ENCODE data around the gene ZNF428.

DNA sequence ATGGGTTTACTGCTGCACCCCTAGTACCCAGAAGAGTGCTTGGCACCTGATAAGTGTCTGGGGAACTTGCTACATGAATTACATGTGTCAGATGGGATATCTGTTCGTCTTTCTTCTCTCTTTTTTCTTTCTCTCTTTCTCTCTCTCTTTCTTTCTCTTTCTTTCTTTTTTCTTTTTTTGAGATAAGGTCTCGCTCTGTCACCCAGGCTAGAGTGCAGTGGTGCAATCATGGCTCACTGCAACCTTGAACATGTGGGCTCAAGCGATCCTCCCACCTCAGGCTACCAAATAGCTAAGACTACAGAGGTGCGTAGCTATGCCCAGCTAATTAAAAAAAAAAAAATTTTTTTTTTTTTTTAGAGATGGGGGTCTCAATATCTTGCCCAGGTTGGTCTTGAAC lies 14.1 kb upstream of the ZNF428 start:
- TF ChIP-seq POLR2A (IDR thresholded peaks at IDR 0.05; ENCODE audit: low read depth, low read length) = no peak
- TF ChIP-seq CTCF (conservative IDR thresholded peaks at IDR 0.05; ENCODE audit: low read depth, low read length) = no peak

Measured in IMR-90 (cell line).